ENCODE data around the gene NAA11.

NAA11 gene

DNA sequence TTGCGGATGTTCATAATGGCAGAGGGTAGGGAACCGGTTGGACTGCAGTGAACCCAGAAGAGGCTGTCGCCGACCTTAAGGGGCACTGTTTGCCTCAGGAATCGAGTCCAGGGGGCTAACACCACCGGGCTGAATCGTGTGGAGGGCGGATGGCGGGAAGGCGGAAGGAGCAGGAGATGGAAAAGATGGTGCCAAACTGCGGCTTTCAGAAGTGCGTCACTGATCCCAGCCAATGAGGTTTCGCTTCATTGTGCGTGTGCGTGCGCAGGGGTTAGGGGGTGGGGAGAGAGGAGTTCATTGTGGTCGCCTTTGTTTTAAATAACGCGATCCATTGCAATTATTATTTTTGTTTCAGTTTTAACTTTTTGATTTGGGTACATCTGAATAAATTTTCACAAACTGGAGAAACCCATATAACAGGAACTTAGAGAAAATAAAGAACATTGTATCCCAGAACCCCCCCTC, at the start of gene NAA11:
NAA11 (minus strand) TSS at position 198 of the 465 bp plus-strand sequence; CDS start at position 14, 184 bp downstream.
- DNase-seq, result no peak

- no peak for DNase-seq
Observed at GRCh38 chr4:79370026-79370425, 44.2 kb upstream of the NAA11 start.

DNA sequence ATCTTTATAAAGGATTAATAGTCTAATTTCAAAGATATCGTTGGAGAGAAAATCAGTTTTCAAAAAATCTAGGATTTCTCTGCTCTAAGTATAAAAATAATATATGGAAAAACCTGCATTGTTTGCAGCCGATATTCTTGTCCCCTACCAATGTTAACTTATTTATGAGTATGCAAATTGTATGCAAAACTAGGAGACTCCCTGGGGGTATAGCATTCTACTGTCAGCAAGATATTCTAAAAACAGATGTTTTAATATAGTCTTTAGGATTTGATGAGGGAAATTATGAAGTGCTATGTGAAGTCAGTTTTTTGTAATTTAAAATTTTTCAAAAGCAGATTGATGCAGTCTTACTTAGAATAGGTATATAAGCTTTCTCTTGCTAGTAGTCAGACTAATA, 41.2 kb upstream of the NAA11 start:
- no peak for DNase-seq

DNA sequence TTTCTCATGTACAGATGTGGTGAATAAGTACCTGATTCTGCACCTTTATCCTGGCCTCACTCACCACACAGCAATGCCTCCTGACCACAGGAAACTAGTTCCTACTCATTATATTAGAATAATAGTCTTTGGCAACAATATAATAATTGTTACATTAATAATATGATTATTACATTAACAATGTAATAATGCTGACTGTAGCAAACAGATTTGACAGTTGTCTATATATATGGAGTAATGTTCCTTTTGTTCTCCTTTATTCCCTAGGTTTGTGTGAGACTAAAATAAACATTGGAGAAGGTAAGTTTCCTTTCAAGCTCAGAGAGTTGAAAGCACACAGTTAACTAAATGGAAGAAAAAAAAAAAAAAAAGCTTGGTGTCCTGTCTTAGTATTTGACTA, 40.6 kb upstream of the NAA11 start:
- DNase-seq, result no peak

DNA sequence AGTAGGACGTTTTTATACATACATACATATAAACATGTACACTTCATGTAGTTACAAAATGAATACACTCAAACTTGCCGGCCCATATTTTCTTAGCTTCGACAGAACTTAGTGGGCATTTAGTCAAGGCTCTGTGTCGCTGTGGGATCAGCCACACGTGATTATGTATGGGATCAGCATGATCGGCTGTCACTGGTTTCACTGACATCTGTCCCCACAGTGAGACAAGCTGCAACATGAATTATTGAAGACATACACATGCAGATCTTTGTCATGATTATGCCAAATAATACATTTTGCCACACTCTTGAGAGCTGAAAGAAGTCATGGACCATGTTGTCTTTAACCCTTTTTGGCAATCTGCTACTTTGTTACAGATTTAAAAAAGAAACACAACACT, 38.2 kb upstream of the NAA11 start:
- DNase-seq, result no peak

DNA sequence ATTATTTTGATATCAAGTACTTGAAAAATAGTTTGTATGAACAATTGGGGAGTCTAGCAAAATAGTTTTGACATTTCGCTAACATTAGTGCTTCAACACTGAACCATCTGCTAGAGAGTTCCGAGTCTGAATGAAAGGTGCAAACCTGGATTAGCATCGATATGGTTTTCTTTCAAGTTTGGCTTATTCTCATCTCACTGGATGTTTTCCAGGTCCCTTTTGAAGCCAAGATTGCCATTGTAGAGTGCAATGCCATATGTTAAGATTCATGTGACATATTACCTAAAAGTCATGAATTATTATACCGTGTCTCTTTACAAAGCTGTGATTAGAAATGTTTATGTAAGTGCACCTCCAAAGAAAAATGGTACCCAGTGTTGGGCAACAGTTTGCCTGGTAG, 36.8 kb upstream of the NAA11 start:
- no peak for DNase-seq

- DNase-seq, result no peak
Observed at GRCh38 chr4:79360006-79360405, 34.1 kb upstream of the NAA11 start.

DNA sequence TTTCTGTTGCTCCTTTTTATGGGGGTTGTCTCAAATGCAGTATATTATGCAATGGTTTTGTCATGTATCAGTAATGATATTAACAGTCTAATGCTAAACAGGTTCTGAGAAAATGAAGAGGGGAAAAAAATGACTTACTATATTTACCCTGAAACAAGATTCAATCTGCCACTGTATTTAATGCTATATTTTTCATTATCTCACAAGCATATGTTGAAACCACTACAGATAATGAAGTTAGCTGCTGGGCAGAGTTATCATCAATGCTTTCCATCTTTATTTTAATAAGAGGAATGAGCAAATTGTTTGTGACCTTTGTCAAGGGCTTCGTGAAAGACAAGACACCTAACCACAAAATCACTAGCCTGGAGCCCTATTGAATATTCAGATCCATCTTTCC, 32.6 kb upstream of the NAA11 start:
- no peak for DNase-seq

DNA sequence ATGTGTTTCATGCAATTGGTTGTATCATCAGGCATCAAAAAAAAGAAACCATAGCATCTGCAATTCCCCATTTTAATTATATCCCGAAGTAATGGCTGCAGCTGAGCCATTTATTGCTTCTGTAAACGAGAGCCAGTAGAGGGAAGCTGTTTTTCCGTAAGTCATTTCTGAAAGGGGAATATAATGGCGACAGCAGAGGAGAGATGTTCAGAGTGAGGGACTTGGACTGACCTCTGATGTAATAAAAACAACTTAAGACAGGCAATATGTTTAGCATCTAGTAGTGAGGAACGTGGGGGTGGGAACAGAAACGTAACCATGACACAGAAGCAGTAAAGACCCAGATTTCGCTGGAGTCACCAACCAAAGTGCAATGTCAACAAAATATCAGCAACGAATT, 31.5 kb upstream of the NAA11 start:
- no peak for DNase-seq

DNA sequence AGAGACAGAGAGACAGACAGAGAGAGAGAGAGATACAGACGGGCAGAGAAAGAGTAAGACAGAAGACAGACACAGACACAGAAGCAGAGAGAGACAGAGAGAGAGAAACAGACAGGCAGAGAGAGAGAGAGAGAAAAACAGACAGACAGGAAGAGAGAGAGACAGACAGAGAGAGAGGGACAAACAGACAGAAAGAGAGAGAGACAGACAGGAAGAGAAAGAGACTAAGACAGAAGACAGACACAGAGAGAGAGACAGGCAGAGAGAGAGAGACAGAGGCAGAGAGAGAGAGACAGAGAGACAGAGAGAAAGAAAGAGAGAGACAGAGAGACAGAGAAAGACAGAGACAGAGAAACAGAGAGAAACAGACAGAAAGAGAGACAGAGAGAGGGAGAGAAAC, 27.2 kb upstream of the NAA11 start:
- DNase-seq, result no peak

- DNase-seq, result no peak
Observed at GRCh38 chr4:79348405-79348804, 22.5 kb upstream of the NAA11 start.

DNA sequence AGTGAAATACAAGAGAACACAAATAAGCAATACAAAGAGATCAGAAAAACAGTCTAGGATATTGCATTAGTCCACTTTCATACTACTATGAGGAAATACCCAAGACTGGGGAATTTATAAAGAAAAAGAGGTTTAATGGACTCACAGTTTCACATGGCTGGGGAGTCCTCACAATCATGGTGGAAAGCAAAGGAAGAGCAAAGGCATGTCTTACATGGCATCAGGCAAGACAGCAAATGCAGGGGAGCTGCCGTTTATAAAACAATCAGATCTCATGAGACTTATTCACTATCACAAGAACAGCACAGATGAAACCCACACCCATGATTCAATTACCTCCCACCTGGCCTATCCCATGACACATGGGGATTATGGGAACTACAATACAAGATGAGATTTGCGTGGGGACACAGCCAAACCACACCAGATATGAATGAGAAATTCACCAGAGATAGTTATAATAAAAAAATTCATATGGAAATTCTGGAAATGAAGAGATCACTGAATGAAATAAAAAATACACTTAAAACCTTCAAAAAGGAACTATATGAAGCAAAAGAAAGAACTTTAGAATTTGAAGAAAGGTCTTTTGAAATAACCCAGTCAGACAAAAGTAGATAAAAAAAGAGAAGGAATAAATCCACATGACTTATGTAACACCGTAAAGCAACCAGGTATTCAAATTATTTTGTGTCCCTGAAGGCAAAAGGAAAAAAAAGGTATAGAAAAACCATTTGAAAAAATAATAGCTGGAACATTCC, 16.2 kb upstream of the NAA11 start:
- no peak for DNase-seq

GRCh38 chr4:79340568-79340967, 14.7 kb upstream of the NAA11 start:
- DNase-seq, result no peak

- DNase-seq, result no peak
Observed at GRCh38 chr4:79338148-79338547, 12.3 kb upstream of the NAA11 start.

- no peak for DNase-seq
Observed at GRCh38 chr4:79334783-79335182, 8.9 kb upstream of the NAA11 start.

GRCh38 chr4:79334341-79334740, 8.5 kb upstream of the NAA11 start:
- DNase-seq, result no peak

- no peak for DNase-seq
Observed at GRCh38 chr4:79331126-79331876, 5.4 kb upstream of the NAA11 start.

DNA sequence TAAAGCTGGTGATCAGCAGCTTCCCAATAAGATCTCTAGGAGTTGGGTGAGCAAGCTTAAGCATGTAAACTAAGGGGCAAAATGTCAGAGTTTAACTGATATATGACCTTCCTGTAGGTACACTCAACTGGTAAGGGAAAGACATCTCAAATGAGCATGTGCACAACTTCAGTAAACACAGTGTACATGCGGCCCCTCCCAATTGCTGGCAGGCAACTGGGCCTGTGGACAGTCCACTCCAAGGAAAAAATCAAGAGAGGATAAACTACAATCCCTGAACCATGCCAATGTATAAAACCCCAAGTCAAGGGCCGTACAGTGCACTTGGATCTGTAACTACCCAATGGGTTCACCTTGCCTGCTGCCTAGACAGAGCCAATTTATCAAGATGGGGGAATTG, 4.9 kb upstream of the NAA11 start:
- no peak for DNase-seq

DNA sequence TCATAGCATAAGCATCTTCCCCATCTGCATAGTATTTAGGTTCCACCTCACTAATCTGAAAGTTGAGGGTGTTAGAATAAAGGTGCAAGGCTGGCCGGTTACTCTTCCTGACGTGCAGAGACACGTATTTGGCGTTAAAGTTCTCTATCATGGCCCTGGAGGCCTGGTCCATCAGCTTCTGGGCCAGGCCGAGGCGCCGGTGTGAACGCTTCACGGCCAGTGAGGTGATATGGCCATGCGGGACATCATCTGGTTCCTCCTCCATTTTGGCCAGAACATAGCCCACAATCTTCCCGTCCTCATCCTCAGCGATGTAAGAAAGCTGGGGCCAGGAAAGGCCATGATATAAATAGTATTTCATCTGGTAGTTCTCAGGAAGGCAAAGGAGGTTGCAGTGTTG, 425 bp downstream of the NAA11 start:
- no peak for DNase-seq

GRCh38 chr4:79319975-79320374, 5.9 kb downstream of the NAA11 start:
- DNase-seq, result no peak

DNA sequence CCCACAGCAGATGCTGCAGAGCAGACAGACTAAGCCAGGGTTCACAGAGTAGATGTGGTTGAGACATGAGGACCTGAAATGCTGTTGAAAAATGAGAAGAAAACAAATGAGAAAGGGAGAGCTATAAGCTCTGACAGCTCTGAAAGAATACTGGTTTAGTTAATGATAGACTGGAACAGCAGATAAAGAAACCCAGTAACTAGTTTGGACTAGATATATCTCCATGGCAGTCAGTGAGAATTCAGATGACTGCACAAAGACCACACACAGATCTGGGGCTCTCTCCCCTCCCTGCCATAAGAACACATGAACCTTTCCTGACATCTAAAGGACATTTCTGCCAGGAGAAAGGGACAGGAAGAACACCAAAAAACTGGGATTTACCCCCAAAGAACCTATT, 8.2 kb downstream of the NAA11 start:
- DNase-seq, result no peak

GRCh38 chr4:79315891-79316290, 10.0 kb downstream of the NAA11 start:
- DNase-seq, result no peak

GRCh38 chr4:79311279-79311678, 14.6 kb downstream of the NAA11 start:
- DNase-seq, result no peak

DNA sequence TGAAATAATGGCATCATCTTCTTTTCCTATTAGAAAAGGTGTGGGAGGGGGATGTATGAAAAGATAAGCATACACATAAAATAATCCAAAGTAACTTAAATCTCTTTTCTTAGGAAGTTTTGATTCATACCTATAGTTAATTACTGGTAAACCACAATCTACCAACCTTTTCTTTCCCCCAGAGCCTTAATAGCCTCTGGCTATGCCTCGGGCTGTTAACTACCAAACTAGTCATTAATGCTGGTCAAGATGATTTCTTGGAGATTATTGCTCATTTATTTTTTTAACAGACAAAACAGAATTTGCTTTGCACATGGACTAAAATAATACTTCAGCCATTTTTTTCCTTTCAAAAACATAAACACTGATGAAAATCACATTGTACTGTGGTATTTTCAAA, 16.9 kb downstream of the NAA11 start:
- no peak for DNase-seq

- no peak for DNase-seq
Observed at GRCh38 chr4:79308137-79308536, 17.7 kb downstream of the NAA11 start.
